H54 (cell line): Measurements from ENCODE around the gene ZBTB22.
A peak's percentile ranks its signal among the peaks of the same experiment; 100 is the strongest.
"Not testable (repeated sequence)": the region's sequence is repeated elsewhere in the genome, so short reads cannot be mapped to it uniquely, and the experiment has no call there.

ENCODE experiments used
- DNase-seq: peaks from one replicate; pipeline ENCODE4 v3.0.0; 2011; ENCODE audit warnings: low spot score, mixed read lengths; ENCODE audit not compliant: insufficient read length
- FAIRE-seq: peaks from 3 replicates; lab custom pipeline; 2011; peaks lifted over from hg19 to GRCh38; lab: Jason Lieb, UNC
- POLR2A ChIP-seq: IDR thresholded peaks from 2 replicates; pipeline ENCODE4 v1.6.1; 2011; ENCODE audit warnings: low read depth, mild to moderate bottlenecking, low read length

Gene ZBTB22

DNA sequence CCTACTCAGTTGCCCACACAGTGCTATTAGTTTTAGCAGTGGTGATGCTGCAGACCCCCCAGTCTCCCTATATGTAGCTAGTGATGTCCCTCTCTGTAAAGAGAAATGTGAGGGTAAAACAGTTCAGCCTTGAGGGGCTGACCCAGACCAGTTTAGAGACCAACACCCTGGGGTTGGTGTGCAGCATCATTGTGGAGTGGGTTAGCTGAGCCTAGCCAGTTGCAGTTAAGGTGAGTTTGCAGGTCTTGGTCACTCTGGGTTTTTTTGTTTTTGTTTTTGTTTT lies 41.0 kb downstream of the ZBTB22 start:
- no peak for TF ChIP-seq POLR2A
- no peak for FAIRE-seq

DNA sequence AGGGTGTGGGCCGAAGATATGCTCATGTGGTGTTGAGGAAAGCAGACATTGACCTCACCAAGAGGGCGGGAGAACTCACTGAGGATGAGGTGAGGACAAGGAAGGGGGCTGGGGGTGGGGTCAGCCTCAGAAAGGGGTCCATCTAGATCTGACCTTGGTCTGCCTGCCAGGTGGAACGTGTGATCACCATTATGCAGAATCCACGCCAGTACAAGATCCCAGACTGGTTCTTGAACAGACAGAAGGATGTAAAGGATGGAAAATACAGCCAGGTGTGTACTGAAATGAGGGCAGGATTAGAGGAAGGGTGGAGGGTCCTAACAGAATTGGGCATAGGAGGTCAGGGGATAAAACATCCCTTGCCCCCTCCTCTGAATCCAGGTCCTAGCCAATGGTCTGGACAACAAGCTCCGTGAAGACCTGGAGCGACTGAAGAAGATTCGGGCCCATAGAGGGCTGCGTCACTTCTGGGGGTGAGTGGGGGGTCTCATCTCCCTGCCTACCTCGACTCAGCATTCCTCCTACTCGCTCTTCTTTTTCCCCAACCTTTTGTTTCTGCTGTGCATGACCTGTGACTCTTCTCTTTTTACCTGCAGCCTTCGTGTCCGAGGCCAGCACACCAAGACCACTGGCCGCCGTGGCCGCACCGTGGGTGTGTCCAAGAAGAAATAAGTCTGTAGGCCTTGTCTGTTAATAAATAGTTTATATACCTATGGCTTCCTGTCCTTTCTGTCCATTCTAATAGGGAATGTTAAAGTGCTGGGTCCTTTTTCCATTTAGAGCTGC lies 41.6 kb downstream of the ZBTB22 start:
- DNase-seq, FAIRE-seq: not testable (repeated sequence)

More for the DNA sequence above, 41.0 kb downstream of the ZBTB22 start:
- DNase-seq: no peak

DNA sequence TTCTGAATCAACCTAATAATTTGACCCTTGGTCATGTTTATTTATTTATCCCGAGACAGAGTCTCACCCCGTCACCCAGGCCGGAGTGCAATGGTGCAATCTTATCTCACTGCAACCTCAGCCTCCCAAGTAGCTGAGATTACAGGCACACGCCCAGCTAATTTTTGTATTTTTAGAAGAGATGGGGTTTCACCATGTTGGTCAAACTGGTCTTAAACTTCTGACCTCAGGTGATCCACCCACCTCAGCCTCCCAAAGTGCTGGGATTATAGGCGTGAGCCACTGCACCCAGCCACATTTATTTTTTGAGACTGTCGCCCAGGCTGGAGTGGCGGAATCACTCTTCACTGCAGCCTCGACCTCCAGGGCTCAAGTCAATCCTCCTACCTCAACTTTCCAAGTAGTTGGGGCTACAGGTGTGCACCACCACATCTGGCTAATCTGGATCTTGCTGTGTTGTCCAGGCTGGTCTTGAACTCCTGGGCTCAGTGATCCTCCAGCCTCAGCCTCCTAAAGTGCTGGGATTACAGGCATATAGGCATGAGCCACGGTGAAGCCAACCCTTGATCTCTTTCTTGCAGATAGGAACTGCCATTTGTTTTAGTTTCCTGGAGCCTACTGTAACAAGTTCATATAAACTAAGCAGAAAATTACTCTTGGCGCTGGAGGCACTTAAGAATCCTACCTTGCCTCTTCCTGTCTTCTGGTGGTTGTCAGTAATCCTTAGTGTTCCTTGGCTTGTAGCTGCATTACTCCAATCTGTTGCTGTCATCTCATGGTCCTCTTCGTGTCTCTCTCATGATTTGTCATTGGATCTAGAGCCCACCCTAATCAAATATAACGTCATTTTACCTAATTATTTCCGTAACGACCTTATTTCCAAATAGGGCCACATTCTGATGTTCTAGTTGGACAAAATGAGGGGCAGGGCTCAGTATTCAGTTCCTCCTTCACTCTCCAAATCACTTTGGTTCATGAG lies 43.3 kb downstream of the ZBTB22 start:
- FAIRE-seq (no peak), DNase-seq (no peak)
- no peak for TF ChIP-seq POLR2A

DNA sequence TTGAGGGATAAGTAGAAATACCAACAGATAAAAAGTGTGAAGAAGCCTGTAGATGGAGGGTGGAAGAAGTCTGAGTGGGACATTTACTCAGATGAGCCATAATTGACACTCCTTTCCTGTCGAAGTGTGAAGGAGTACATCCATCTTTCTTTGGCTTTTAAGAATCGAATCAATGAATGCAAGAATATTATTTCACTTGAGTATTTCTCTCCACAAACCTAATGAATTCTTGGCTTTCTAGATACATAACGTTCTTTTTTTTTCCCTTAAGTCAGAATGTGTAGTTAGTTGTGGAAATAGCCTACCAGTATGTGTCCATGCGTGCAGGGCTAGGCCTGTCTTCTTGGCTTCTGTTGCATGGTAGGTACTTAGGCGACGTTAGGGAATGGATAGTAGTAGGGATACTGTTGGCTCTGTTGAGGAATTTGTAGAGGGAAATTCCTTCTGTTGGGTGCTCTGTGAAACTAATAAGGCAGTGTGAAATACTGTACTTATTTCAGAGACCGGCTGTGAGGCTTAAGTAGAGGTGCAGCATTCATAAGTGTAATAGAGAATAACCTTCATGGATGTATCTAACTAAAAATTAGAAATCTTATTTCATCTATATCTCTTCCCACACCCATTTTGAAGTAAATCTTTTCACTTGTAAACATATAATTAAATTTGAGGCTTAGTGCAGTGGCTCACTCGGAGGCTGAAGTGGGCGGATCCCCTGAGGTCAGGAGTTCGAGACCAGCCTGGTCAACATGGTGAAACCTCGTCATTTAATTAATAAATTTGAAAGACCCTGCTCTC lies 44.2 kb downstream of the ZBTB22 start:
- TF ChIP-seq POLR2A: no peak
- FAIRE-seq (no peak), DNase-seq (no peak)

DNA sequence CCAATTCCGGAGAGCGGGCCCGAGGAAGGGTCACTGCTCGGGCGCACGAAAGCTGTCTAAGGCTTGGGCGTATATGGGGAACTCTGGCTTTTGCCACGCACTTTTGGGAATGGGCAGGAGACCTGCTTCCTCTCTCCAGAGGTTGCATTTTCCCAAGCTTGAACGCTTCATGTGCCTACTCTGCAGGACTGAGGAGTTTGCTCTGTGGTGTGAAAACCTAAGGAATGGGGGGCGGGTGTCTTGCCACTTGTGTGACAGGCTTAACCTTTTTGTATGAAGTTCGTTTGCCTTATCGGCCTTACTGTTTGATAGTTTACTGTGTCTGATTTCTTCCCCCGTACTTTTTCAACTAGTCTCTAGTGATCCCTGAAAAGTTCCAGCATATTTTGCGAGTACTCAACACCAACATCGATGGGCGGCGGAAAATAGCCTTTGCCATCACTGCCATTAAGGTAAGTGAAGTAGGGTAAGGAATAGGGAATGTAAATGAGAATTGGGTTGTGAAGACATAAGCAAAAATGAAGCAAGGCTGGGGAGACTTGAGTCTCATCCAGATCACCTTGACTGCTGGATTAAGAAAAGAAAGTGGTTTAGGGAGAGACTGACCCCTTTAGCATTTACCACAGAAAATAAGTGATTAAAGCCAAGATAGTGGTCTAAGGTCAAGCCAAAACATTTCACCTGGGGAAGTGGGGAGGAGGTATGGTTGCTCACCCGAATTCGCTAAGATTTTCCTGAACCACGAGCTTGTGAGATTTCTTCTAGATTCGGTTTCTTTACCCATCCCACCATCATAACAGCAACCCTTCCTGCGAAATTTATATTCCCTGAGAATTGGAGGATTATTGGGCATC lies 45.0 kb downstream of the ZBTB22 start:
- no peak for DNase-seq
- no peak for TF ChIP-seq POLR2A
- FAIRE-seq: no peak

DNA sequence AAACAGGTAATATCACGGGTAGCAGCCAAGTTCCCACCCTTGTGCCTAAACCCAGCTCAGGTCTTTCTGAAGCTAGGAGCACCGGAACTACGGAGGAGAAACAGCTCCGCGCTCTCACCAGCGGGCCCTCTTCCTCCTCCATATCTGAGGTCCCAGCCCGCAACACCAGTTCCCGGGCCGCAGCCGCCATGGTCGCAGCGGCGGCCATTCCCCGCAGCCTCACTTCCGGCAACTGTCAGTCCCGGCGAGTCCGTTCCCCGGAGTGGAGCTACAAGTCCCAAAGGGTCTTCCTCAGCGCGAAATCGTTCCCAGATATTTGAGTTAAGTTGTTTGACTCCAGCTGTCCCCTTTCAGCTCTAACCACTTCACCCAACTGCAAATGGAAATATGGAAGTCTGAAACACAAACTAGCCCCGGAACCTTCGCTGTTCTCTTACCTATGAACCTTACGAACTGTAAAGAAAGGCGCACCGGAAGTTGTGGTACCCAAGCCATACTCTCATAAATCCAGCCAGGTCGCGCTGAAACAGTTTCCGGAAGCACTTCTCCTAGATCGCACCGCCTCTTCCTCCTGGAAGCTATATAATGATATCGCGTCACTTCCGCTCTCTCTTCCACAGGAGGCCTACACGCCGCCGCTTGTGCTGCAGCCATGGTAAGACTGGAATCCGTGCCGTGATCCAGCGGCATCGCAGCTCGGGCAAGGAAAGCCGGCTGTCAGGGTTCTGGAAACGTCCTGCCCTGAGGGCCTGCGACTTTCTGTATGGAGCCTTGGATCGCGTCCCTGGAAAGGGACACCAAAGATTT lies 45.9 kb downstream of the ZBTB22 start, which contains the start of the genes RPS18 and VPS52:
Gene RPS18, plus strand, starts transcription at position 608 of the 807 bp plus-strand sequence. Its CDS starts 45 bp downstream, at position 653.
Gene VPS52, minus strand, starts transcription at position 409 of the 807 bp plus-strand sequence. Its CDS starts 201 bp downstream, at position 208.
- DNase-seq (no peak), FAIRE-seq (peak; percentile 85)
- TF ChIP-seq POLR2A: peak; percentile 98

DNA sequence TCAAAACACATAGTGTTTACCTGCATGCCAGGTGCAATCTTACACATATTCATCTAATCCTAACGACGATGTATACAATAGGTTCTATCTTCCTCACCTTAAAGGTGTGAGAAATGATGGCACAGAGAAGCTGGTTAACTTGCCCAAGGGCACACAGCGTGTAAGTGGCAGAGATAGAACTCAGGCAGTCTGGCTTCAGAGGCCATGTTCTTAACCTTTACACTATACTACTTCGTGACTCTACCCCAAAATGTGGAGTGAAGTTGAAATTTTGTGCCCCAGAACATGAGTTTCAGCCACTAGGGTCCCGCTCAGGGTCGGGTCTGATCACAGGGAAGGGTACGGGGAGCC lies 46.5 kb downstream of the ZBTB22 start:
- no peak for FAIRE-seq
- no peak for TF ChIP-seq POLR2A
- DNase-seq: no peak
